Mesendoderm (in vitro differentiated cells): Measurements from ENCODE around the gene SLC8A1.
"Not testable (repeated sequence)": the region's sequence is repeated elsewhere in the genome, so short reads cannot be mapped to it uniquely, and the experiment has no call there.

Experiments
- DNase-seq: peaks from one replicate; pipeline ENCODE4 v3.0.0; 2013
- H2AK5ac ChIP-seq: 2 replicates; pipeline ENCODE4 v1.6.1; 2013; ENCODE audit warnings: low read length, inconsistent platforms
- H2BK120ac ChIP-seq: 2 replicates; pipeline ENCODE4 v1.6.1; 2013; ENCODE audit warnings: low read depth, mild to moderate bottlenecking, low read length, moderate library complexity, mixed read lengths
- H2BK15ac ChIP-seq: replicated peaks from 2 replicates; pipeline ENCODE4 v1.6.1; 2013; ENCODE audit warnings: low read depth, mild to moderate bottlenecking, moderate library complexity
- H2BK5ac ChIP-seq: 2 replicates; pipeline ENCODE4 v1.6.1; 2013; ENCODE audit warnings: low read length, inconsistent platforms
- H3K18ac ChIP-seq: 2 replicates; pipeline ENCODE4 v1.6.1; 2013; ENCODE audit warnings: mild to moderate bottlenecking, low read length, mixed read lengths
- H3K23ac ChIP-seq: one replicate; pipeline ENCODE4 v1.6.1; 2013; ENCODE audit warnings: low read length
- H3K27ac ChIP-seq: 2 replicates; pipeline ENCODE4 v1.5.1; 2013; ENCODE audit warnings: low read depth, mild to moderate bottlenecking, inconsistent platforms, low read length, moderate library complexity
- H3K27me3 ChIP-seq: 2 replicates; pipeline ENCODE4 v1.6.1; 2013; ENCODE audit warnings: low read length, control low read depth, mild to moderate bottlenecking, inconsistent platforms; ENCODE audit not compliant: insufficient read depth, poor library complexity
- H3K36me3 ChIP-seq: 2 replicates; pipeline ENCODE4 v1.6.1; 2013; ENCODE audit warnings: low read length, inconsistent platforms; ENCODE audit not compliant: control insufficient read depth, insufficient read depth
- H3K4ac ChIP-seq: one replicate; pipeline ENCODE4 v1.6.1; 2013; ENCODE audit warnings: low read depth, mild to moderate bottlenecking, low read length, moderate library complexity
- H3K4me1 ChIP-seq: 2 replicates; pipeline ENCODE4 v1.6.1; 2013; ENCODE audit warnings: low read depth, low read length, inconsistent platforms; ENCODE audit not compliant: control insufficient read depth
- H3K4me2 ChIP-seq: 2 replicates; pipeline ENCODE4 v1.6.1; 2013; ENCODE audit warnings: low read length
- H3K4me3 ChIP-seq: 2 replicates; pipeline ENCODE4 v1.5.1; 2013; ENCODE audit warnings: mild to moderate bottlenecking, low read length
- H3K56ac ChIP-seq: one replicate; pipeline ENCODE4 v1.6.1; 2013; ENCODE audit warnings: low read length
- H3K79me1 ChIP-seq: 2 replicates; pipeline ENCODE4 v1.6.1; 2013; ENCODE audit warnings: low read length, inconsistent platforms
- H3K79me2 ChIP-seq: 2 replicates; pipeline ENCODE4 v1.6.1; 2013; ENCODE audit warnings: mild to moderate bottlenecking, low read length; ENCODE audit not compliant: control insufficient read depth, insufficient read depth
- H3K9ac ChIP-seq: 2 replicates; pipeline ENCODE4 v1.6.1; 2013; ENCODE audit warnings: low read length, inconsistent platforms
- H4K5ac ChIP-seq: one replicate; pipeline ENCODE4 v1.6.1; 2013; ENCODE audit warnings: low read length
- H4K8ac ChIP-seq: one replicate; pipeline ENCODE4 v1.6.1; 2013; ENCODE audit warnings: low read depth, mild to moderate bottlenecking, control low read depth, low read length, moderate library complexity
- WGBS: extraction: QIAGEN DNeasy Blood & Tissue Kit; methylation state at CpG from one replicate; pipeline ENCODE4 v1.1.7; 2013; ENCODE audit warnings: low lambda C conversion rate, missing lambda C conversion rate; ENCODE audit not compliant: insufficient coverage; ENCODE audit errors: extremely low coverage; 5-methylcytosine and 5-hydroxymethylcytosine counted together

The SLC8A1 gene

DNA sequence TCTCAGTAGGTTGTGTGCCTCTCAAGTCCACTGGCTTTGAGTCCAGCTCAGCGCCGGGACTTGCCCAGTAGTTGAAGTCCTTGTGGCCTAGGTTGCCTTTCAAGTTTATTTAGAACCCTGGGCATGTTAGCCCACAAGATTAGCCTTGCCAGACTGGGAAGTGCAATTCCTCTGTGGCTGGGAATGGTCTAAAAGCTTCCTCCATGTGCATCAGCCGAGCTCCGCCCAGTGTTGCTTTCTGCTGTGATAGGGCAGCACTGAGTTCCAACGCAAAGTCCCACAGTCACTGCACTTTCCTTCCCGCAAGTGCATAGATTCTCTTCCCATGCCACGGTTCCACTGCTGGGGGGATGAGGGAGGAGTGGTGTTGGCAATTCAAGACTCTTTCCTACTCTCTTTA lies 364.0 kb downstream of the SLC8A1 start:
- no peak overlapping the region for H2AK5ac ChIP-seq

DNA sequence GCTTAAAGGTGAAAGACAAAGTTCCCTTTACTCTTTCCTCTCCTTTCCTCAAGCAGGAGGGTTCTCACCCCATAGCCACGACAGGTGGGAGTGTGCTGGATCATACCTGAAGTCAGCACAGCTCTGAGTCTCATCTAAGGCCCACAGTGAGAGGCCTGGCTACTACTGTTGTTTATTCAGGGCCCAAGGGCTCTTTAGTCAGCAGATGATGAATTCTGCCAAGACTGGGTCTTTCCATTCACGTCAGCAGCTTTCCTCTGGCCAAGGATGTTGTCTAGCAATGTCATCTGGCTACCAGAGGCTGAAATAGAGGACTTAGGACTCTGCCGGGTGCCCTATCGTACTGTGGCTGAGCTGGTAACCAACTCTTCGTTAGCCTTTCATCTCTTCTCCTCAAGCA lies 364.5 kb downstream of the SLC8A1 start:
- Histone ChIP-seq H3K79me1 (no peaks in the 10 kb centered on the region), H3K4me3 (no peak overlapping the region), H3K56ac (no peak overlapping the region), H2AK5ac (no peak overlapping the region), H3K23ac (no peak overlapping the region), H2BK120ac (no peak overlapping the region), H2BK5ac (no peak overlapping the region), H3K4me2 (no peak overlapping the region), H3K18ac (no peak overlapping the region), H3K4me1 (no peaks in the 10 kb centered on the region), H3K27me3 (no peaks in the 10 kb centered on the region), H3K4ac (no peak overlapping the region), H4K5ac (no peak overlapping the region), H3K9ac (no peak overlapping the region), H4K8ac (no peak overlapping the region), H3K36me3 (no peaks in the 10 kb centered on the region), H3K79me2 (no peaks in the 10 kb centered on the region), H3K27ac (no peak overlapping the region), H2BK15ac (no peak overlapping the region)
- no peak for DNase-seq
- WGBS: no CpG with 5 or more reads among the region's 5 CpGs

More for the DNA sequence above, 364.0 kb downstream of the SLC8A1 start:
- H3K4ac ChIP-seq: no peak overlapping the region
- no peak overlapping the region for H4K5ac ChIP-seq
- no peak overlapping the region for H2BK120ac ChIP-seq
- H3K23ac ChIP-seq: no peak overlapping the region
- no peak overlapping the region for H3K56ac ChIP-seq
- H3K4me2 ChIP-seq: no peak overlapping the region
- H3K79me2 ChIP-seq: no peaks in the 10 kb centered on the region
- no peak overlapping the region for H3K9ac ChIP-seq
- no peaks in the 10 kb centered on the region for H3K79me1 ChIP-seq
- H2BK5ac ChIP-seq: no peak overlapping the region
- no peaks in the 10 kb centered on the region for H3K36me3 ChIP-seq
- H3K4me3 ChIP-seq: no peak overlapping the region
- DNase-seq: peak; percentile 8
- no peaks in the 10 kb centered on the region for H3K4me1 ChIP-seq
- WGBS: no CpG with 5 or more reads among the region's 7 CpGs
- no peaks in the 10 kb centered on the region for H3K27me3 ChIP-seq
- H4K8ac ChIP-seq: no peak overlapping the region
- H2BK15ac ChIP-seq: no peak overlapping the region
- no peak overlapping the region for H3K27ac ChIP-seq
- no peak overlapping the region for H3K18ac ChIP-seq

DNA sequence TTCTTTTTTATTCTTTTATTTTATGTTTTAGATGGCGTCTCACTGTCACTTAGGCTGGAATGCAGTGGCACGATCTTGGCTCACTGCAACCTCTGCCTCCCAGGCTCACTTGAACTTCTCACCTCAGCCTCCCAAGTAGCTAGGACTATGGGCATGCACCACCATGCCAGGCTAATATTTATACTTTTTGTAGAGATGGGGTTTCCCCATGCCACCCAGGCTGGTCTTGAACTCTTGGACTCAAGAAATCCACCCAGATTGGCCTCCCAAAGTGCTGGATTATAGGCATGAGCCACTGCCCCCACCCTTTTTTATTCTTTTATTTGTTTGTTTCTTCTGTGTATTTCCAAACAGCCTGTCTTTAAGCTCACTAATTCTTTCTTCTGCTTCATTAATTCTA lies 366.1 kb downstream of the SLC8A1 start:
- Histone ChIP-seq H3K79me1 (no peaks in the 10 kb centered on the region), H3K27me3 (no peaks in the 10 kb centered on the region), H3K56ac (no peak overlapping the region), H4K5ac (no peak overlapping the region), H3K23ac (no peak overlapping the region), H3K9ac (no peak overlapping the region), H4K8ac (no peak overlapping the region), H3K36me3 (no peaks in the 10 kb centered on the region), H3K27ac (no peak overlapping the region), H3K4me3 (no peak overlapping the region), H3K4ac (no peak overlapping the region), H2BK120ac (no peak overlapping the region), H2BK15ac (no peak overlapping the region), H2BK5ac (no peak overlapping the region), H3K4me2 (no peak overlapping the region), H3K18ac (no peak overlapping the region), H3K4me1 (no peaks in the 10 kb centered on the region), H2AK5ac (no peak overlapping the region), H3K79me2 (no peaks in the 10 kb centered on the region)
- DNase-seq: no peak
- WGBS: no CpG with 5 or more reads among the region's 2 CpGs

DNA sequence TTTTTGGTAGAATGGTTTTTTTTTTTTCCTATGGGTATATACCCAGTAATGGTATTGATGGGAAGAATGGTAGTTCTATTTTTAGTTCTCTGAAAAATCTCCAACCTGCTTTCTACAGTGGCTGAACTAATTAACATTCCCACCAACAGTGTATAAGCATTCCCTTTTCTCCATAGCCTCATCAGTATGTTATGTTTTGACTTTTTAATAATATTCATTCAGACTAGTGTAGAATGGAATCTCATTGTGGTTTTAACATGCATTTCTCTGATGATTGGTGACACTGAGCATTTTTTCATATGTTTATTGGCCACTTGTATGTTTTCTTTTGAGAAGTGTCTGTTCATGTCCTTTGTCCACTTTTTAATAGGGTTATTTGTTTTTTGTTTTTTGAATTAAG lies 378.6 kb downstream of the SLC8A1 start:
- H2AK5ac ChIP-seq, H3K36me3 ChIP-seq, H4K8ac ChIP-seq, H3K27ac ChIP-seq, H2BK5ac ChIP-seq, H3K4me2 ChIP-seq, DNase-seq, H3K4ac ChIP-seq, H3K23ac ChIP-seq, H3K79me2 ChIP-seq, H3K4me3 ChIP-seq, H3K9ac ChIP-seq, H3K27me3 ChIP-seq, H4K5ac ChIP-seq, H3K4me1 ChIP-seq, H3K18ac ChIP-seq, H2BK120ac ChIP-seq, H2BK15ac ChIP-seq, H3K56ac ChIP-seq, H3K79me1 ChIP-seq: not testable (repeated sequence)

DNA sequence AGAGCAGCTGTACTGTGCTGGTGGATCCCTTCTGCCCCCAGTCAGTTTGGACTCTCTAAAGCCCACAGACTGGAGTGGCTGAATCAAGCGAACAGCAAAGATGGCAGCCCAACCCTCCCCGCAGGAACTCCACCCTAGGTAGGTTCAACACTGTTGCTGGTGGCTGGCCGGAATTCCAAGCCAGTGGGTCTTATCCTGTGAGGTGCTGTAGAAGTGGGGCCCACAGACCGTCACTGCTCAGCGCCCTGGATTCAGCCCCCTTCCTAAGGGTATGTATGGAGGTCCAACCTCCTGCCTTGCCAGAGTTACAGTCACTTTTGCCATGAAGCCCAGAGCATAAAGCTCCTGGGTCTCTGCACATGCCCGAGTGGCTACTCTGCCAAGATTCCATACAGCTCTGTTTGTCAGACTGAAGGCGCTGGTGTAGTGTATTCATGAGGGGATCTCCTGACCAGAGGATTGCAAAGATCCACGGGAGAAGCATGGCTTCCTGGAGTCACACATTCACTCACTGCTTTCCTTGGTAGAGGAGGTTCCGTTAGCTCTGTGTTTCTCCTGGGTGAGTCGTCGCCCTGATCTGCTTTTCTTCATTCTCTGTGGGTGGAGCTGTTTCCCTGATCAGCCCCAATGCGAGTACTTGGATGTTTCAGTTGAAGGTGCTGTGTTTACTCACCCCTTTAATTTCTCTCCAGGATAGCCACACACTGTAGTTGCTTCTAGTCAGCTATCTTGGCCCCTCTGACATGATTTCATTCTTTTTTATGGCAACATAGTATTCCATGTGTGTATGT lies 379.3 kb downstream of the SLC8A1 start:
- no peak overlapping the region for H4K5ac ChIP-seq
- H2AK5ac ChIP-seq: no peak overlapping the region
- no peaks in the 10 kb centered on the region for H3K79me2 ChIP-seq
- DNase-seq: no peak
- no peak overlapping the region for H3K4ac ChIP-seq
- H3K56ac ChIP-seq: no peak overlapping the region
- no peak overlapping the region for H3K27ac ChIP-seq
- no peak overlapping the region for H3K9ac ChIP-seq
- H3K18ac ChIP-seq: no peak overlapping the region
- no peaks in the 10 kb centered on the region for H3K27me3 ChIP-seq
- no peak overlapping the region for H4K8ac ChIP-seq
- no peak overlapping the region for H3K4me2 ChIP-seq
- no peak overlapping the region for H3K4me3 ChIP-seq
- no peak overlapping the region for H2BK5ac ChIP-seq
- H3K4me1 ChIP-seq: no peaks in the 10 kb centered on the region
- H2BK15ac ChIP-seq: no peak overlapping the region
- H3K36me3 ChIP-seq: no peaks in the 10 kb centered on the region
- no peaks in the 10 kb centered on the region for H3K79me1 ChIP-seq
- H3K23ac ChIP-seq: no peak overlapping the region
- no CpG with 5 or more reads among the region's 12 CpGs for WGBS
- no peak overlapping the region for H2BK120ac ChIP-seq

DNA sequence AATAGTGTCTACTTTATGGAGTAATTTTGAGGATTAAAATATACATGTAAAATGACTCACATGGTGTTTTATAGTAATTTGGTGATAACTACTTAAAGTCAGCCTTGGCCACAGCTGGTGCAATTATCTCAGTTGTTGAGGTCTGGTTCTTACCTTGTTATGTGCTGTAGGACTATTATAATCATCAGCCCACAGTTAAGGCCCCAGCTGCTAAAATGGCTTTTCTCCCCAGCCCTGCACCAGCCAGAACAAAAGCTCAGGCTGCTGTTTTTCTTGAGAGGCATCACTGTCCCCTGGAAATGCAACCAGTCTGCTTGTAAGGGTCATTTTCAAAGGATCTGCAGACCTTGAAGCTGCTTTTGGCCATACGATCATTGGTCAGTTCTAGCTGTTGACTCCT lies 389.5 kb downstream of the SLC8A1 start:
- no peak overlapping the region for H3K56ac ChIP-seq
- no peak overlapping the region for H4K8ac ChIP-seq
- H3K4me3 ChIP-seq: no peak overlapping the region
- no peak overlapping the region for H2BK15ac ChIP-seq
- no peaks in the 10 kb centered on the region for H3K4me1 ChIP-seq
- no peak overlapping the region for H3K23ac ChIP-seq
- no peak overlapping the region for H2BK5ac ChIP-seq
- no peaks in the 10 kb centered on the region for H3K27me3 ChIP-seq
- no peak overlapping the region for H3K4ac ChIP-seq
- H3K4me2 ChIP-seq: no peak overlapping the region
- no peaks in the 10 kb centered on the region for H3K79me1 ChIP-seq
- H3K9ac ChIP-seq: no peak overlapping the region
- no peak overlapping the region for H3K18ac ChIP-seq
- no peak overlapping the region for H3K27ac ChIP-seq
- H2BK120ac ChIP-seq: no peak overlapping the region
- H3K36me3 ChIP-seq: no peaks in the 10 kb centered on the region
- WGBS: no CpG with 5 or more reads among the region's 1 CpG
- H2AK5ac ChIP-seq: no peak overlapping the region
- DNase-seq: no peak
- H4K5ac ChIP-seq: no peak overlapping the region
- H3K79me2 ChIP-seq: no peaks in the 10 kb centered on the region
